Activated CD8-positive, alpha-beta memory T cell treated with anti-CD3 and anti-CD28 coated beads for 36 hours (primary cell): ENCODE measurements around the gene BICC1. TPM values are rescaled to one million over a fixed set of nuclear protein-coding genes. Genes with fewer than 3 reads are reported as not detected.
"Not testable (repeated sequence)": the region's sequence is repeated elsewhere in the genome, so short reads cannot be mapped to it uniquely, and the experiment has no call there.

Experiments used
- CTCF ChIA-PET: fragments of 350-600 bp; sonication (Branson Sonifier 250); formaldehyde crosslinking; loops from one replicate; lab custom pipeline; 2021; ENCODE audit warnings: antibody characterized with exemption; lab: Charles Lee
- POLR2A ChIA-PET: fragments of 350-600 bp; sonication (Branson Sonifier 250); formaldehyde crosslinking; loops from one replicate; lab custom pipeline; 2021; ENCODE audit warnings: antibody characterized with exemption; lab: Charles Lee
- total RNA-seq, 2 experiments: library from RNA; stranded (reverse); gene quantifications; one replicate each; pipeline ENCODE4 v1.2.3, GENCODE V29; 2021

BICC1 gene
- total RNA-seq, 2 experiments from 2014 or later = not detected

DNA sequence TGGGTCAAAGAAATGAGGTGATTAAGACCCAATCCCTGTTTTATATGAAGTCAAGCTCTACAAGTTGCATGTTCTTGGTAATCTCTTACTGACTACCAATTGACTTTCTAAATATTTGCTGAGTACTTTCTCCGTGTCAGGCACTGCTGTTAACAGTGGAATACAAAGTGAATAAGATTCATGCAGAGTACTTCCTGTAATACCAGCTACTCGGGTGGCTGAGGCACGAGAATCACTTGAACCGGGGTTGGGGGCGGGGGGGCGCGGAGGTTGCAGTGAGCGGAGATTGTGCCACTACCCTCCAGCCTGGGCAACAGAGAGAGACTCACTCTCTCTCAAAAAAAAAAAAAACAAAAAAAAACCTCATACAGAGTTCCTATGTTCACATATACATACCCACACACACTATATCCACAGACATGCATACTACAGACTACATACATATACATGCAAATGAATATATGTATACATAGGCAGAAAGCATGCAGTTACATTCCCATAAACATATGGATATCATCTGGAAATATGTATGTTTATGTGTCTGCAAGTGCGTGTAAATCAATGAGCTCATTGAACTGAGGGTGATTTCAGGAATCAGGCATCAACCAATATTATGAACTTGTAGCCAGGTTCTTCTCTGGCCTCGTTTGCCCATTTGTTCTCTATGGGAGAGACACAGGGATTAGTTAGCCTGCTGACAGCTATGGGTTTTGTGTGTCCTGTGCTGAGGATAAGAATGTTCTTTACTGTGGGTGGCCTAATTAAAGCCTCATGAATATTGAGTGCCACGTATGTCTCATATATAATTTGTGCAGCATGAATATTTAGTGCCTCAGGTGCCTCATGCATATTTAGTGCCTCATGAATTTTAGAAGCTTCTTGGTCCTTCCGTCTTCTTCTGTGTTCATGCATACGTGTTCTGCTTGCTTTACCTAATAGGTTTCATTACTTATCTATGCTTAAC lies 73.9 kb downstream of the BICC1 start:
- CTCF ChIA-PET = no interaction called here
- POLR2A ChIA-PET = no interaction called here

DNA sequence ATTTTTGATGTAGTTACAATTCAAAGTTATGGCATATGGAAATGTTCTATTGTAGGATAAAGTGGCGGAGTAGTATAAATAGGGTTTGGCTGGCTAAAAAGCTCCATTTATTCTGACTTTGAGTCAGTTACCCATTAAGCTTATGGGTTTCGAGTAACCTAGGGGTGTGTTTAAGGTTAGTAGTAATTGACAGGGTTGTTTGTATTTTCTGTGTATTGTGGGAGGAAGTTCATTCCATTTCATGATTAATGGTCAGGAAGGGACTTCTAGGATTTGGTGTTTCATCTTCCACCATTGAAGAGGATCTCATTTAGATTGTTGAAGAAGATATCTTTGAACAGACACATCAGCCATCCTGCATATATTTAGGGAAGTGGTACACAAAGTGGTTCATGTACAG lies 75.0 kb downstream of the BICC1 start:
- CTCF ChIA-PET = no interaction called here

DNA sequence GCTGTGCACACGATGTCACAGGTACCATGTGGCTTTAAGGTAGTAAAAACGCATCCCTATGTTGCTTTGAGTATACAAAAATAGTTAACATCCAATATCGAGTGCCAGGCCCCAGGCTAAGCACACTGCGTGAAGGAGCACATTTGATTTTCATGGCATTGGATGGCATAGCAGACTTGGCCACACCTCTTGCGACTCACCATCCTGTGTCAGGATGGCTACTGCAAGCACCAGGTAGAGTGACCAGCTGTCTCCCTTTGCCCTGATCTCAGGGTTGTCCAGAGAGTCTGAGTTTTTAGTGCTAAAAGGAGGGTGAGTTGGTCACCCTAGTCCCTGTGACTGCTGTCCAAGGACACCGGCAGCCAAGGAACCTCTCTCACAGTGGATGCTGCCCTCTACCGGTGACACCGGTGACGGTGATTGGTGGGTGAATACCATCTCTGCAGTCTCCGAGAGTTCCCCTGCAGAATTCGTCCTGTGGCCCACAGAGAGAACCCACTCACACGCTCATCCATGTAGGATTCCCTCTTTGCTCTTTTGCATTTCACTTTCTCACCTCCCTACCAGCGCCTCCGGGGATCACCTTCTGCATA lies 76.1 kb downstream of the BICC1 start:
- ChIA-PET CTCF (no interaction called here), POLR2A (no interaction called here)

More for the DNA sequence above, 75.0 kb downstream of the BICC1 start:
- POLR2A ChIA-PET = no interaction called here

DNA sequence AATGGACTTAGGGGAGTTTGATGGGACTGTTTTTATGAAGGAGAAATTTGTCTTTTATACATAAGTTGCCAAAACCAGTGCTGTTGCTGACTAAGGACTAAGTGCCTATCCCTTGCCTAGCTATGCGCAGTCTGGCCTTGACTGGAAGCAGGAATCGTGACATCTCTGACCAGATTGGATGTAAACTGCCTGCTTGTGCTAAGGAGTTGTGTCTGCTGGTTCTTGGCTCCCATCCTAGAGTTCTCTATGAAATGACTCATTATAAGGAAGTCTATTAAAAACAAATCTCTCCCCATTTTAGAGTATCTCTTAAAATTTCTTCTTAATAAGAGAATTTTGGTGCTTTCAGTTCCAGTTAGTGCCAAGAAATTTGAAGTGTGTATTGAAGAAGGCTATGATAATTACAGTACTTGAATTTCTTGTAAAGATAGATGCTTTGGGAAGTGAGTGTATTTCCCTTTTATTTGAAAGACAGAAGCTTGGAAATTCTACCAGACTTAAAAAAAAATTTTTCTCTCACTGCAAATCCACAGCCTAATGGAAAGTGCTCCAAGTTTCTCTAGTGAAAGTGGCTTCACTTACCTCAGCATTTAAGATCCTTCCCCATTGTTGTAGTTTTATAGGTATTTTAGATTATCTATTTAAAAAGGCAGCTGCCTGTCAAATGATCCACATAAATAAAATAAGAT lies 77.6 kb downstream of the BICC1 start:
- ChIA-PET POLR2A (no interaction called here), CTCF (no interaction called here)

DNA sequence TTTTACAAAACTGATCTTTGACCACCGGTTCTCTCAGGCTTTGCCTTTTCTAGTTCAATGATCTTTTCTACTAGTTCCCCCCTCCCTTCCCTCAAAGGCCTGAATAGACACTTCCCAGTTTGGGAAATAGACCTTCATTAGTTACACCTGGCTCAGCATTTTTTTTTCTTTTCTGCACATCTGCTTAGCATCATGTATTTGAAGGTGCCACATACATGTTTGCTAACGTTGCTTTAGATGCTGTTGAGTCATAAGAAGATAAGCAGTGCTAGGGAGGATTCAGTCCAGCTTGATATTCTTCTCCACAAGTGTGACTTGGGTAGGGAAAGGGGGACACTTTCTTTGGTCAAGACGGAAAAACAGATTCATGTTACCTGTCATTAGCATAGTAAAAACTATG lies 78.3 kb downstream of the BICC1 start:
- ChIA-PET CTCF (no interaction called here), POLR2A (no interaction called here)

DNA sequence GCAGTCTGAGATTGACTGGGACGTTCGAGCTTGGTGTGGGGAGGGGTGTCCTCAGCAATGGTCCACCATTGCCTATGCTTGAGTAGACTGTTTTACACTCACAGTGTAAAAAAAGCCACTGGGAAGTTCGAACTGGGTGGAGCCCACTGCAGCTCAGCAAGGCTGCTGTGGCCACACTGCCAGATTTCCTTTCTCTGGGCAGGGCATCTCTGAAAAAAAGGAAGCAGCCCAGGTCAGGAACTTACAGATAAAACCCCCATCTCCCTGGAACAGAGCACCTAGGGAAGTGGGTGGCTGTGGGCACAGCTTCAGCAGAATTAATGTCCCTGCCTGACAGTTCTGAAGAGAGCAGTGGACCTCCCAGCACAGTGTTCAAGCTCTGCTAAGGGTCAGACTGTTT lies 80.3 kb downstream of the BICC1 start:
- ChIA-PET CTCF (no interaction called here), POLR2A (no interaction called here)

DNA sequence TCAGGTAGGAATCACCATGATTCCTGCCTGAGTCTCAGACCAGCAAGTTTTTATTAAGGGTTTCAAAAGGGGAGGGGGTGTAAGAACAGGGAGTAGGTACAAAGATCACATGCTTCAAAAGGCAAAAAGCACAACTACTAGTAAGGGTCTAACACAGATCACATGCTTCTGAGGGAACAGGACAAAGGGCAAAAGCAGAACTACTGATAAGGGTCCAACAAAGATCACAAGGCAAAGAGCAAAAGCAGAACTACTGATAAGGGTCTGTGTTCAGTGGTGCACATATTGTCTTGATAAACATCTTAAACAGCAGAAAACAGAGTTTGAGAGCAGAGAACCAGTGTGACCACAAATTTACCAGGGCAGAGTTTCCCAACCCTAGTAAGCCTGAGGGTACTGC lies 84.5 kb downstream of the BICC1 start:
- CTCF ChIA-PET = not testable (repeated sequence)

DNA sequence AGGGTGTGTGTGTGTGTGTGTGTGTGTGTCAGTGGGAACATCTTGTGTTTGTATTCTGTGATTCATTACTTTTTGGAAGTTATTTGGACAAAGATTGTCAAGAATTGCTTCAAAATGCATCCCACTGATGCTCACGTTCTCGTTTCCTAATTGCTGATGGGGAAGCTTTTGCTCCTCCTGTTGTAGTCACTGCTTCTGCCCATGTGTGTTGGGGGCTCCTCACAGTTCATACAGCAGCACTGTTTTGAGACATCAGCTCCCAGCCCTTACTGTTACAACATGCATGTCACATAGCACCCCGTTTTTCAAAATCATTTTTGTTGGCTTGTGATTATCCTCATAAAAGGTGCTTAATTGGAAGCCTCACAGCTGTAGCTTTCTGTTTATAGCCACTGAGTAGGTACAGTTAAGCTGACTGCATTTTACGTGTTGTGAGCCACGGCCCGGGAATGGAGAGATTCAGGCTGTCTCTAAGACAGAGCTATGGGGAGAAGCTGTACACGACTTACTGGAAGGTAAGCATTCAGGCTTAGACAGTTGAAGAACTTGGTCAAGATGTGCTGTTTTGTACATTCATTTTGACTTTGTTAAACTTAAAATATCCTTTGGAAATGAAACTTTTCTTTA lies 87.4 kb downstream of the BICC1 start:
- CTCF ChIA-PET = no interaction called here
- POLR2A ChIA-PET = no interaction called here

More for the DNA sequence above, 84.5 kb downstream of the BICC1 start:
- POLR2A ChIA-PET = not testable (repeated sequence)

DNA sequence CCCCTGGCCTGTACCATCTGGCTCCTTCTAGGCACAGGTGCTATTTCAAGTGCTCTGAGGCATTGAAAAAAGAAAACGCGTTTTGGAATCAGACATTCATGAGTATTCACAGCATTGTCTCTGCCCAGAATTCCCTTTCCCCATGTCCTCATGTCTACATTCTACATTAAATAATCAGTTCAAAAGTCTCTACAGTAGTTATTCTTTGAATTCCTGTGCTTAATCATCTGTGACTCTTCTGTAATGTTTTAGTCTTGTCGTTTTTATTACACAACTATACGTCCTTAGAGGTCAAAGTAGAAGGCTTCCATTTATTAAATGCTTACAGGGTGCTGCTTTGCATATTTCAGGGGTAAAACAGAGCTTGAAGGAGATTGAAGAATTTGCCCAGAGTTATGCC lies 95.7 kb downstream of the BICC1 start:
- CTCF ChIA-PET = no interaction called here
- POLR2A ChIA-PET = no interaction called here

DNA sequence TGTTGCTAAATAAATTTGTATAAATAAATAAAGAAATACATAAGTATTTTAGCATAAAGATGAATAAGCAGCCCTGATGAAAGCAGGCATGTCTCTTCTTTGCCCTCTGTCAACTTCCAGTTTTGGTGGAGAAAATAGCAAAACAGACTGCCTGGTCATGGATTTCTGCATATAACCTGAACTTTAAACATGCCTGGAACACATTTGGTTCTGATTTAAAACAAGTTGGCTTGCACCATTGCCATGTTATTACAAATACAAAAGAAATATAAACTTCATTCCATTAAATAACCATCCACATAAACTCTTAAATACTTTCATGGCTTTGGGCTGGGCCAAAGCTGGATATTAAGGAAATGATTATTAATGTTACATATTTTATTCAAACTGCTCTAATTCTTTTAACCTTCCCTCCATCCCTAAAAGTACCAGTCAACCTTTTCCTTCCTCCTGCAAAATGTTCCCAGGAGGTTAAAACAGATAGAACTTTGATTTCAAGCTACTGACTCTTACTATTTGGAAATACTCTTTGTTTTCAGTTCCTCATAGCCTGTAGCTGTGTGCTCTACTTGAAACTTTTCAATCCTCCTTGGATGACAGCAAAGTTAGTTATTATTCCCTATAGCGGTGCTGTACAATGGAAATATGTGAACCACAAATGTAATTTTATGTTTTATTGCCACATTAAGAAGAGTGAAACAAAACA lies 96.3 kb downstream of the BICC1 start:
- ChIA-PET POLR2A (no interaction called here), CTCF (no interaction called here)

DNA sequence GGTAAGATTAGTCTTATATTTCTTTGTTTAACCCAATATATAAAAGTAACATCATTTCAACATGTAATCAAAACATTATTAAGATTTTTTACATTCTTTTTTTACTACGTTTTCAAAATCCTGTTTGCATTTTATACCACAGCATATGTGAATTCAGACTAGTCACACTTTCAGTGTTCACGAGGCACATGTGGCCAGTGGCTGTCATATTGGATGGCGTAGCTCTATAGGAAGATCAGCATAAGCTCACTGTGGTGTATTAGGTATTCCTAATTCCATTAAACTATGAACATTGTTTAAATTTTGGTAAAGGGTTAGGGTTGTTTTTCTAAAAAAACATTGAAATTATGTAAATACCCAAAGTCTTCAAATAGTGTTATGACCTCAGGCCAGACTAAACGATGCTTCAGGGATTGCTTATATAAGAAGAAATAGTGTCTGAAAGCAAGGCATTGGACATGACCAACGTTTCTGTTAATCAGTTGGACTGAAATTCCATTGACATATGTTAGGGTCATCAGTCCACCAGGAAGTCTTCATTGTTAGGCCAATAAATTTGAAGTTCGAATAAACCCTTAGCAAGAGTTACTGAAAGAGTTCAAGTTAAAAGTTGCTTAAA lies 97.0 kb downstream of the BICC1 start:
- CTCF ChIA-PET = interaction anchor here (0.6 kb wide), 1 partner anchor 30 kb away, joined by 6 read pairs; no protein-coding TSS in a partner anchor

DNA sequence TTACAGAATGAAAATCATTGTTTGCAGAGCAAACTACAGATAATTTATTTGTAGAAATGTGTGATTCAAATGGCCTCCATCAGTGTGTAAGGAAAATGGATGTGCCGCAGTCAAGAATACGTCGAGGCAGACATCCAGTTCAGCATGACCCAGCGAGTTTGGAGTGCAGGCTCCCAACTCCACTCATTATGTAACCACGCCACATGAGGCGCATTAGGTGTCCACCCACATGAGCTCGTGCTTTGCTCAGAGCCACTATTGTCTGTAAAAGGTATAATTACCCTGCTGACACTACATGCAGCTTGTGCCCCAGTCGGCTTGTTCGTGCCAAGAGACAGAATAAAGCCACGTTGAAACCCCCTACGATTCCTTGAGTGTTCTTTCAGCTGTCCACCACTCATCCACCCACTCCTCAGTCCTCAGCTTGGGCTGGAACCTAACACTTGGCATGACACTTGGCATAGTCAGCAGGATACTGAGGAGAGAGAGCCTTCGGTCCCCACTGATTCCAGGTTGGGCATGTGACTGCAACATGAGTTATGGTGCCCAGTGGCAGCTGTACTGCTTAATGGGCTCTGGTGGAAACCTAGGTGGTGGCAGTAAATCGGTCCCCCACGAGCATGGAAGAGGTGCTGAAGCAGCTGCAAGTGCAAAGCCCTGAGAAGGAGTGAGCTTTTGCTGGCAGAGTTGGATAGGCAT lies 102.7 kb downstream of the BICC1 start:
- POLR2A ChIA-PET = no interaction called here
- CTCF ChIA-PET = no interaction called here

More for the DNA sequence above, 97.0 kb downstream of the BICC1 start:
- POLR2A ChIA-PET = no interaction called here

DNA sequence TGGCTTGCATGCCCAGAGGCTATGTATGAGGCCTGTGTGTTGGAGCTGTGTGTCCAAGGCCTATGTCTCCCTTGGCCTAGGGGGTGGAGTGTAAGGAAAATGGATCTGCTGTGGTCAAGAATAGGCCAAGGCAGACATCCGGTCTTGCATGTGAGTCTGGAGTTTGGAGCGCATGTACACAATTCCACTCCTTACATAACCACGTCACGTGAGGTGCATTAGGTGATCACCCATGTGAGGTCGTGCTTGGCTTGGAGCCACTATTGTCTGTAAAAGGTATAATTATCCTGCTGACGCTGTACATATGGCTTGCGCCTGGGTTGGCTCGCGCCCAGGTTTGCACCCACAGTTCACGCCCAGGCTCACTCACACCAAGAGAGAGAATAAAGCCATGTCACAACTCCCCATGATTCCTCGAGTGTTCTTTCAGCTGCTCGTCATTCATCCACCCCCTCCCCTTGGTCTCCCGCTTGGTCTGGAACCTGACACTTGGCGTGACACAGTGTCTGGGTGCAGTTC lies 105.5 kb downstream of the BICC1 start:
- ChIA-PET POLR2A (no interaction called here), CTCF (no interaction called here)

DNA sequence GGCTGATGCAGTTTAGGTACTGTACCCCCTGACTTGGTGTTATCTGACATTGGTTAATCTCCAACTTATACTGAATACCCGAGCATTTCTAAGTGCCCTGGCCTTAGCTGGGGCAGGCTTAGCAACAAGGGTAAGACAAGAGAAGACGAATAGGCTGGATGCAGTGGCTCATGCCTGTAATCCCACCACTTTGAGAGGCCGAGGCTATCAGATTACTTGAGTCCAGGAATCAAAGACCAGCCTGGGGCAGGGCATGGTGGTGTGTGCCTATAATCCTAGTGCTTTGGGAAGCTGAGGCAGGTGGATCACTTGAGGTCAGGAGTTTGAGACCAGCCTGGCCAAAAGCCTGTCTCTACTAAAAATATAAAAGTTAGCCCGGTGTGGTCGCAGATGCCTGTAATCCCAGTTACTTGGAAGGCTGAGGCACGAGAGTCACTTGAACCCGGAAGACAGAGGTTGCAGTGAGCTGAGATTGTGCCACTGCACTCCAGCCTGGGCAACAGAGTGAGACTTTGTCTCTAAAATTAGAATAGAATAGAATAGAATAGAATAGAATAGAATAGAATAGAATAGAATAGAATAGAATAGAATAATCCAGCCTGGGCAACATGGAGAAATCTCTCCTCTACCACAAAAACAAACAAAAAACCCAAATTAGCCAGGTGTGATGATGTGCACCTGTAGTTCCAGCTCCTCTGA lies 108.9 kb downstream of the BICC1 start:
- CTCF ChIA-PET = interaction anchor here (0.9 kb wide), 1 partner anchor 11 kb away, joined by 5 read pairs; no protein-coding TSS in a partner anchor

DNA sequence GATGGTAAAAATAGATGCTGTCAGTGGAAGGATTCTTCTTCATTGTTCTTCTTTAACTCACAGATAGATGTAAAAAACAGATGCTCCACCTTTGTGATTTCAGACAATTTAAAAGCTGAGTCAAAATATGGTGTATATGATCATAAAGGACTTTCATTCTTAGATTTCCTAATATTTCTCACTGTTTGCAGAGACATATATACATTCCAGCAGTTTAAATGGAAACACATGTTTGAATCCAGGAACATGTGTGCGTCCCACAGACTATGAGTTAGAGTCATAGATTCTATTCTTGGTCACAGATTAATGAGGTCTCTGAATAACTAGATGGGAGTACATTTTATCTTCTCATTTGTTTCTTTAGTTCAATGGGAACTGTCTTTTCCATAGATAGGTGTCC lies 109.6 kb downstream of the BICC1 start:
- CTCF ChIA-PET = no interaction called here
- POLR2A ChIA-PET = no interaction called here

More for the DNA sequence above, 108.9 kb downstream of the BICC1 start:
- POLR2A ChIA-PET = no interaction called here

DNA sequence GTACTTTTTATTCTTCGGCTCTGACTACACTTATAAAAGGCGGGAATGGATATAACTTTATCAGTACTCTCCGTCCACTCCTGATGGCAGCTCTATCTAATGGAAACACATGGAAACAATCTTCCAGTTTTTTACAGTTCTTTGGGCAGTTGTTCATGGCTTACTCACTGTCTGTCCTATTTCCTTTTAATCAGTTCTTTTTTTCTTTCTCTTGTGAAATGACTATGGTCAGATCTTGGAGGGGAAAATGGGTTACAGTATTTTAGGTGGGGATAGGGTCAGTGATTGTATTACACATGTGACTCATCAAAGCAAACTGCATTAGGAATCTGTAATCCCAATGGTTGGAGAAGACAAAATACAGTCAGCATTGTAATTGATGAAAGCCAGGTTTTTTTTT lies 112.4 kb downstream of the BICC1 start:
- CTCF ChIA-PET = no interaction called here
- POLR2A ChIA-PET = no interaction called here

DNA sequence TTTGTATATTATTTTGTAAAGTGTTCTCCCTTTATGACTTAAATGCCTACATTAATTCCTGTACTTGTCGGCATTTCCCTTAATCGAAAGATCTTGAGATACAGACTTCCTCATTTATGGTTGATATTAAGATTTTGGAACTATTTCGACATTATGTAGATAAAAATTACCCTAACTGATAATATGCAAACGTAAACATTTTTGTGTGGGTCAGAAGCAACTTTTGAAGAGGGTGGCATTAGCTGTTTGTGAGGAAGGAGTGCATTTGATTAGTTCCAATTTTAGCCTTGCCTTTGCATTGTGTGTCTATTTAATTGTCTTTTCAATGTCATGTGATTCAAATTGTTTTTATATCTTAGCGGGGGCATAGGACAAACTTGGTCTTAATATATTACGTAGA lies 114.7 kb downstream of the BICC1 start:
- POLR2A ChIA-PET = no interaction called here
- CTCF ChIA-PET = no interaction called here
